ENCODE data around the gene TMEM245.

Gene TMEM245

DNA sequence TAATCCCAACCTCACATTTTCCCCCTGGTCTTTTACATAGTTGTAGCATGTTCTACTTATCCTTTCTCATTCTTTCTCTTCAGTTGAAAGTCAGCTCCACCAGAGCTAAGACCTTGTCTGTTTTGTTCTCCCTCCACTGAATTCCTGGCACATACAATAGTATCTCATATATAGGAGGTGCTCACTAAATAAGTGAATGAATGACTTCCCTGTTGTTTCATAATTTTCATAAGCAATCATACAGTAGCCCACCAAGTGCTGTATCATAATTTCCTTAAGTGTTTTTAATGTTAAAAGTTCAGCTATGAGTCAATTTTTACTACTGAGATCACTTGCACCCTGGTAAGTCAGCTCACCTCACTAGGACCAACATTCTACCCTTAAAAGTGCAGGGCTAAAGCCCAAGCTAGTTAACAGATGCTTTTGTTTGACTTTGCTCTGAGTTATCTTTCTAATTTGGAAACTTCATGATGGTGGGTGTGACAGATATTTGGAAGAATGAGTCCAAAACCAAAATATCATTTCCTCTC is 27.6 kb downstream of the TMEM245 start:
- in situ Hi-C loops (cut with MboI; ENCODE audit: low pct_unique_long_range_greater_than_20kb, low sequenced_read_pairs, unreplicated experiment) = no loop called here
- no peak for DNase-seq (ENCODE audit: low spot score)
- TF ChIP-seq, protein P1, sequence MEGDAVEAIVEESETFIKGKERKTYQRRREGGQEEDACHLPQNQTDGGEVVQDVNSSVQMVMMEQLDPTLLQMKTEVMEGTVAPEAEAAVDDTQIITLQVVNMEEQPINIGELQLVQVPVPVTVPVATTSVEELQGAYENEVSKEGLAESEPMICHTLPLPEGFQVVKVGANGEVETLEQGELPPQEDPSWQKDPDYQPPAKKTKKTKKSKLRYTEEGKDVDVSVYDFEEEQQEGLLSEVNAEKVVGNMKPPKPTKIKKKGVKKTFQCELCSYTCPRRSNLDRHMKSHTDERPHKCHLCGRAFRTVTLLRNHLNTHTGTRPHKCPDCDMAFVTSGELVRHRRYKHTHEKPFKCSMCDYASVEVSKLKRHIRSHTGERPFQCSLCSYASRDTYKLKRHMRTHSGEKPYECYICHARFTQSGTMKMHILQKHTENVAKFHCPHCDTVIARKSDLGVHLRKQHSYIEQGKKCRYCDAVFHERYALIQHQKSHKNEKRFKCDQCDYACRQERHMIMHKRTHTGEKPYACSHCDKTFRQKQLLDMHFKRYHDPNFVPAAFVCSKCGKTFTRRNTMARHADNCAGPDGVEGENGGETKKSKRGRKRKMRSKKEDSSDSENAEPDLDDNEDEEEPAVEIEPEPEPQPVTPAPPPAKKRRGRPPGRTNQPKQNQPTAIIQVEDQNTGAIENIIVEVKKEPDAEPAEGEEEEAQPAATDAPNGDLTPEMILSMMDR (IDR thresholded peaks at IDR 0.05; ENCODE audit: extremely low read depth, insufficient read depth, missing control alignments) = no peak

DNA sequence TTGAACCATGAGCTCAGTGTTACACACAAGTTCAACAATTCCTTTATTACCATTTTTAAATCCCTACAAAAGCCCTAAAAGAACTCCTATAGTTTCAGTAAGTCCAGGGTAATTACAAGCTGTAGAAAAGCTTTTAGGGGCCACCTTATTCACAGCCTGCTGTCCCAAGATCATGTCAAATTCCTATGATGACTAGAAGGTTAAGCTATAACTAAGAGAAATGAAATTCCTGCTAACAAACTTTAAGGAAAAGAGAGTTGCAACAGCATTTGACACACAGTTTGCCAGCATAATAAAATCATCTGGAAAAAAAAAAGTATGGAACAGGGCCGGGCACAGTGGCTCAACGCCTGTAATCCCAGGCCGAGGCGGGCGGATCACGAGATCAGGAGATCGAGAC is 31.5 kb downstream of the TMEM245 start:
- in situ Hi-C loops (cut with MboI; ENCODE audit: low pct_unique_long_range_greater_than_20kb, low sequenced_read_pairs, unreplicated experiment) = no loop called here
- no peak for DNase-seq (ENCODE audit: low spot score)
- TF ChIP-seq, protein P1 (IDR thresholded peaks at IDR 0.05; ENCODE audit: extremely low read depth, insufficient read depth, missing control alignments) = no peak

DNA sequence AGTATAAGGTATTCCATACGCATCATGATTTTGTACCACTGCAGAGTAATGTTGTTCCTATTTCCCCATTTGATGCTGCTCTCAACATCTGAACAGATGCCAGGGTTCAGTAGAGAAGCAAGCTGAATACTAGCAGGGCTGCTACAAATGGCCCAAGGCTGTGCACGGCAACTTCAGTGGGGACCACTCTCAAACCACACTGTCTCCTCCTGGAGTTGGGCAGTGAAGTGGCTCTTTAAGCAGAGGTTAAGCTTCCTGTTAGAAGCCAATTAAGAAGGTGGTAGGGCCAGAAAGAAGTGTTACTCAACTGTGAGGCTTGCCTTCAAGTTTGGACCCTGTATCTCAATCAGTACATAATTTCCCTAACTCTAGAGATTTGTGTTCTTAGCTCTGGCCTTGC is 32.0 kb downstream of the TMEM245 start:
- TF ChIP-seq, protein P1 (IDR thresholded peaks at IDR 0.05; ENCODE audit: extremely low read depth, insufficient read depth, missing control alignments) = no peak
- DNase-seq (ENCODE audit: low spot score) = no peak
- in situ Hi-C loops (cut with MboI; ENCODE audit: low pct_unique_long_range_greater_than_20kb, low sequenced_read_pairs, unreplicated experiment) = no loop called here

DNA sequence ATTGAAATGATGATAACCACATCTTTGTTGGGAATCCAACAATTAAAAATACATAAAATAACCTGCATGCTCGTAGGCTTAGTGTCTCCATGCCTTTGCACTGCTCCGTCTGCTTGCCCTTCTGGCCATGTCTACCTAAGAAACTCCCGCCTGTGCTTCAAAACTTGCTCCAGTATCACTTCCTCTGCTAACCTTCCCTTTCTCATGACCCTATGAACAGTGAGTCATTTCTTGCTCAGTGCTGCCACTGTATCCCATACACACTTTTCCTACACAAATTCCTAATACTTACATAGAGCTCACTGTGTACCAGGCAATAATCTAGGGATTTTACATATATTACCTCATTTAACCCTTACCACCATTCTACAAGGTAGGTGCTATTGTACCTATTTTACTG is 33.5 kb downstream of the TMEM245 start:
- TF ChIP-seq, protein P1 (IDR thresholded peaks at IDR 0.05; ENCODE audit: extremely low read depth, insufficient read depth, missing control alignments) = no peak
- in situ Hi-C loops (cut with MboI; ENCODE audit: low pct_unique_long_range_greater_than_20kb, low sequenced_read_pairs, unreplicated experiment) = no loop called here
- DNase-seq (ENCODE audit: low spot score) = peak; percentile 15

DNA sequence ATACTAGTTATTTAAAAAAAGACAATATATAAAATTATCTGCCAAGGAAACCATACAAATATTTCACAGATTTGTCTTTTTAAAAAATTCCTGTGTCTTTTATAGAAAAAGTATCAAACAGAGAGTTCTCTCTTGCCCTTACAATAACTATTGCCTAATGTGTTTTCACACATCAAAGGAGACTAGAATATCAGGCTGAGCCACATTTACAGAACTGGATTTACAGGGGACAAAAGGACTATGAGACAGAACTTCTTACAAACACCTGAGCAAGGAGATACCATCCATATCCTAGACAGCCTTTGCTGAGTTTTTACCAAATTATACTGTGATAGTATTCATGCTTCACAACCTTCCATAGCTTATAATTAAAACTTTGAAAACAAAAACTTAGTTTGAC is 34.2 kb downstream of the TMEM245 start:
- in situ Hi-C loops (cut with MboI; ENCODE audit: low pct_unique_long_range_greater_than_20kb, low sequenced_read_pairs, unreplicated experiment) = no loop called here
- DNase-seq (ENCODE audit: low spot score) = no peak
- TF ChIP-seq, protein P1 (IDR thresholded peaks at IDR 0.05; ENCODE audit: extremely low read depth, insufficient read depth, missing control alignments) = no peak

DNA sequence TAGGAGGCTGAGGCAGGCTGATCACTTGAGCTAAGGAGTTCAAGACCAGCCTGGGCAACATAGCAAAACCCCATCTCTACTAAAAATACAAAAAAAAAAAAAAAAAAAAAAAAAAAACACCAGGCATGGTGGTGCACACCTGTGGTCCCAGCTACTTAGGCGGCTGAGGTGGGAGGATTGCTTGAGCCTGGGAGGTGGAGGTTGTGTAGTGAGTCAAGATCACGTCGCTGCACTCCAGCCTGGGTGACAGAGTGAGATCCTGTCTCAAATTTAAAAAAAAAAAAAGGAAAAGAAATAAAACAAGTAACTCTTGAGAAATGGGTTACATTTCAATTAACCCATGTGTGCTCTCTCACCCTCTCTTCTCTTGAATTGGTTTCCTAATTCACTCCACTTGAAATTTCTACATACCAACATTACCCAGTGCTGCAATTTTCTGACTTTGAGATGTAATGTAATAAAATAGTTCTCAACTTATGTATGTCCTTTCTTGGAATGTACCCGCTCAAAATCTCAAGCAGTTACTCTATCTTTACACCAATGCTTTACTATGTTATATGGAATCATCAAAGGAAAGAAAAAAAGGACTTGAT is 35.8 kb downstream of the TMEM245 start:
- no peak for DNase-seq (ENCODE audit: low spot score)
- TF ChIP-seq, protein P1 (IDR thresholded peaks at IDR 0.05; ENCODE audit: extremely low read depth, insufficient read depth, missing control alignments) = no peak
- in situ Hi-C loops (cut with MboI; ENCODE audit: low pct_unique_long_range_greater_than_20kb, low sequenced_read_pairs, unreplicated experiment) = no loop called here

Data from GM13977 (cell line).